IMR-90 (cell line): ENCODE data around the gene BUB1B. TPM values are rescaled to one million over a fixed set of nuclear protein-coding genes. Genes with fewer than 3 reads are reported as not detected.
"Not testable (repeated sequence)": the region's sequence is repeated elsewhere in the genome, so short reads cannot be mapped to it uniquely, and the experiment has no call there.

Experiments used
- ATAC-seq: fragments of 200-7000 bp; cut with Tn5 transposase; 2 replicates; pipeline ENCODE4 v1.9.1; 2020; ENCODE audit warnings: low read depth, mild to moderate bottlenecking, moderate library complexity
- BruUV-seq: library from RNA; stranded (reverse); fragments of 400-500 nt; replicated peaks from 2 replicates; lab custom pipeline; 2021; lab: Mats Ljungman, UMichigan
- CTCF ChIA-PET: fragments of 300-600 bp; formaldehyde crosslinking; extraction: SDS; loops from one replicate; lab custom pipeline; 2021; ENCODE audit warnings: antibody characterized with exemption; lab: Yijun Ruan, JAX
- POLR2A ChIA-PET: fragments of 300-600 bp; sonication (Branson Sonifier 250); formaldehyde crosslinking; loops from one replicate; lab custom pipeline; 2022; ENCODE audit warnings: antibody characterized with exemption; ENCODE audit not compliant: unreplicated experiment; lab: Charles Lee
- DNase-seq: peaks from one replicate; pipeline ENCODE4 v3.0.0; 2013
- H2AFZ ChIP-seq: replicated peaks from 2 replicates; pipeline ENCODE3; 2013; ENCODE audit warnings: low read length, mild to moderate bottlenecking; ENCODE audit not compliant: poor library complexity
- H2AK5ac ChIP-seq: 2 replicates; pipeline ENCODE4 v1.6.1; 2013; ENCODE audit warnings: low read depth, low read length, inconsistent platforms
- H2AK9ac ChIP-seq: replicated peaks from 2 replicates; pipeline ENCODE3; 2013; ENCODE audit warnings: mild to moderate bottlenecking, low read depth, low read length, moderate library complexity; ENCODE audit not compliant: poor library complexity
- H2BK120ac ChIP-seq: 2 replicates; pipeline ENCODE4 v1.6.1; 2013; ENCODE audit warnings: low read depth, low read length, inconsistent platforms
- H2BK15ac ChIP-seq: 3 replicates; pipeline ENCODE4 v1.6.1; 2013; ENCODE audit warnings: low read depth, low read length, inconsistent platforms
- H2BK20ac ChIP-seq: 2 replicates; pipeline ENCODE4 v1.6.1; 2013; ENCODE audit warnings: low read depth, mild to moderate bottlenecking, inconsistent platforms, low read length, moderate library complexity
- H2BK5ac ChIP-seq: 2 replicates; pipeline ENCODE4 v1.6.1; 2013; ENCODE audit warnings: mild to moderate bottlenecking, low read depth, low read length, inconsistent platforms; ENCODE audit not compliant: poor library complexity, severe bottlenecking
- H3K14ac ChIP-seq: replicated peaks from 2 replicates; pipeline ENCODE4 v1.6.1; 2013; ENCODE audit warnings: low read depth, low read length, inconsistent platforms
- H3K18ac ChIP-seq: 2 replicates; pipeline ENCODE4 v1.6.1; 2013; ENCODE audit warnings: low read depth, low read length, control low read depth
- H3K23ac ChIP-seq: 2 replicates; pipeline ENCODE4 v1.6.1; 2013; ENCODE audit warnings: low read depth, low read length, inconsistent platforms
- H3K27ac ChIP-seq: 2 replicates; pipeline ENCODE4 v1.5.1; 2013; ENCODE audit warnings: mild to moderate bottlenecking, control low read depth, low read length; ENCODE audit not compliant: insufficient read depth
- H3K27me3 ChIP-seq: 2 replicates; pipeline ENCODE4 v1.6.1; 2013; ENCODE audit warnings: low read length; ENCODE audit not compliant: control insufficient read depth, insufficient read depth
- H3K36me3 ChIP-seq: 2 replicates; pipeline ENCODE4 v1.6.1; 2013; ENCODE audit warnings: low read length, mixed read lengths; ENCODE audit not compliant: control insufficient read depth, insufficient read depth
- H3K4ac ChIP-seq: 2 replicates; pipeline ENCODE4 v1.6.1; 2013; ENCODE audit warnings: low read depth, low read length, inconsistent platforms
- H3K4me1 ChIP-seq: 2 replicates; pipeline ENCODE4 v1.6.1; 2013; ENCODE audit warnings: low read length, mixed read lengths; ENCODE audit not compliant: control insufficient read depth, insufficient read depth
- H3K4me2 ChIP-seq: 2 replicates; pipeline ENCODE4 v1.6.1; 2013; ENCODE audit warnings: low read depth, mild to moderate bottlenecking, control low read depth, low read length, moderate library complexity
- H3K4me3 ChIP-seq: 2 replicates; pipeline ENCODE4 v1.5.1; 2013; ENCODE audit warnings: low read depth, mild to moderate bottlenecking, control low read depth, low read length, moderate library complexity; ENCODE audit not compliant: insufficient read depth
- H3K56ac ChIP-seq: 2 replicates; pipeline ENCODE4 v1.6.1; 2013; ENCODE audit warnings: low read length, inconsistent platforms; ENCODE audit not compliant: insufficient read depth; ENCODE audit errors: extremely low read depth
- H3K79me1 ChIP-seq, 2 experiments: 2 replicates each; pipeline ENCODE4 v1.6.1; 2013; ENCODE audit warnings: low read length in 2 of 2, inconsistent platforms in 1 of 2, low read depth in 1 of 2
- H3K9ac ChIP-seq: 2 replicates; pipeline ENCODE4 v1.6.1; 2013; ENCODE audit warnings: low read depth, low read length, control low read depth
- H3K9me1 ChIP-seq: 2 replicates; pipeline ENCODE4 v1.6.1; 2013; ENCODE audit warnings: low read length, inconsistent platforms; ENCODE audit not compliant: insufficient read depth
- H3K9me3 ChIP-seq: 2 replicates; pipeline ENCODE4 v1.6.1; 2013; ENCODE audit warnings: low read length; ENCODE audit not compliant: control insufficient read depth, insufficient read depth
- H4K20me1 ChIP-seq: 2 replicates; pipeline ENCODE4 v1.6.1; 2013; ENCODE audit warnings: low read length, inconsistent platforms; ENCODE audit not compliant: insufficient read depth
- H4K5ac ChIP-seq: 2 replicates; pipeline ENCODE4 v1.6.1; 2013; ENCODE audit warnings: mild to moderate bottlenecking, low read depth, low read length, control low read depth
- H4K8ac ChIP-seq, 2 experiments: 2 replicates each; pipeline ENCODE4 v1.6.1; 2013; ENCODE audit warnings: low read depth in 2 of 2, low read length in 2 of 2, control low read depth in 1 of 2, inconsistent platforms in 1 of 2
- H4K91ac ChIP-seq: 2 replicates; pipeline ENCODE4 v1.6.1; 2013; ENCODE audit warnings: low read depth, low read length, inconsistent platforms; ENCODE audit not compliant: insufficient read depth
- WGBS, 2 experiments: methylation state at CpG; one replicate each; pipeline versions ENCODE4 v1.1.5 to v1.1.7; 2013; ENCODE audit warnings: missing lambda C conversion rate in 2 of 2; ENCODE audit not compliant: insufficient read length in 1 of 2; ENCODE audit errors: extremely low coverage in 2 of 2; 5-methylcytosine and 5-hydroxymethylcytosine counted together
- dilution Hi-C: fragments of 300-500 bp; cut with HindIII; formaldehyde crosslinking; loops from one replicate; pipeline ENCODE4 v1.14.3; 2018; ENCODE audit warnings: low sequenced_read_pairs; ENCODE audit not compliant: unreplicated experiment
- in situ Hi-C: fragments of 300-500 bp; cut with MboI; formaldehyde crosslinking; loops from 3 replicates; pipeline ENCODE4 v1.14.3; 2019; ENCODE audit warnings: low sequenced_read_pairs, inconsistent platforms, mixed read lengths
- intact Hi-C: fragments of 100-400 bp; cut with micrococcal nuclease; formaldehyde crosslinking; loops from 2 replicates; pipeline ENCODE4 v1.10.0; 2022
- polyA plus RNA-seq, 3 experiments: library from polyadenylated mRNA; depleted of rRNA; stranded (reverse); fragments of >200 nt; gene quantifications; 2 replicates each; pipeline ENCODE4 v1.2.3, GENCODE V29; 2012; ENCODE audit warnings: low replicate concordance in 1 of 3
- total RNA-seq: library from RNA; depleted of rRNA; stranded (reverse); fragments of >200 nt; gene quantifications from 2 replicates; pipeline ENCODE4 v1.2.3, GENCODE V29; 2012

Gene BUB1B
- total and polyA plus RNA-seq, 2 of the 4 experiments (the other 2 are of a cell fraction) = 15.6 to 24.7 TPM

DNA sequence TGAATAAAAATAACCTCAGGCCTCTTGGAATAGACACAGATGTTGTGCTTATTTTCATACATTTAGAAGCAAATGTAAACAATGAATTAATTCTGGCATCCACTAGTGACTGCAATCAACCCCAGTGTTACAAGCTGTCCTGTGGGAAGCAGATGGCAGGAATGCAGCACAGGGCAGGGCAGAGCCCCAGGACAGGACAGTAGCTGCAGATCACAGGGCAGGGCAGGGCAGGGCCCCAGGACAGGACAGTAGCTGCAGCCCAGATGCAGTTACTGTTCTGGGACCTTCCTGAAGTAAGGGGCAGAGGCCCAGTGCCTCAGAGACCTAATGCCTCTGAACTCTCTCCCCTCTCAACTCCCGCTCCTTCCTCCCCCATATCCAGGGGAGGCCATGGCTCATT is 37.9 kb upstream of the BUB1B start:
- intact Hi-C loops, H3K9ac ChIP-seq, CTCF ChIA-PET, H3K9me3 ChIP-seq, H2BK20ac ChIP-seq, H4K91ac ChIP-seq, H2AK5ac ChIP-seq, in situ Hi-C loops, H2BK5ac ChIP-seq, H2BK15ac ChIP-seq, DNase-seq, H3K14ac ChIP-seq, BruUV-seq, H3K23ac ChIP-seq, H3K9me1 ChIP-seq, H3K36me3 ChIP-seq, H4K8ac ChIP-seq, POLR2A ChIA-PET, H3K4ac ChIP-seq, H2AK9ac ChIP-seq, H3K4me1 ChIP-seq, H2AFZ ChIP-seq, H3K4me2 ChIP-seq, dilution Hi-C loops, H3K79me1 ChIP-seq, H2BK120ac ChIP-seq, H3K56ac ChIP-seq, H3K4me3 ChIP-seq, H4K20me1 ChIP-seq, H3K27ac ChIP-seq, H3K18ac ChIP-seq, H4K5ac ChIP-seq: not testable (repeated sequence)
- H3K27me3 ChIP-seq = peaks cover 16% of the 10 kb centered on the region
- peak; percentile 44 for ATAC-seq
- no CpG with 5 or more reads among the region's 1 CpG for WGBS, 2 experiments

GRCh38 chr15:40123863-40124262 is 37.0 kb upstream of the BUB1B start:
- H3K56ac ChIP-seq, H3K4me3 ChIP-seq, H4K91ac ChIP-seq, in situ Hi-C loops, H3K18ac ChIP-seq, H4K8ac ChIP-seq, H3K23ac ChIP-seq, H2AK9ac ChIP-seq, BruUV-seq, H4K5ac ChIP-seq, CTCF ChIA-PET, H3K9ac ChIP-seq, POLR2A ChIA-PET, H2AK5ac ChIP-seq, H2BK120ac ChIP-seq, DNase-seq, H2BK15ac ChIP-seq, H2BK20ac ChIP-seq, H3K4ac ChIP-seq, H2AFZ ChIP-seq, H3K4me2 ChIP-seq, H3K9me3 ChIP-seq, H4K20me1 ChIP-seq, H3K36me3 ChIP-seq, H3K9me1 ChIP-seq, H2BK5ac ChIP-seq, H3K4me1 ChIP-seq, H3K79me1 ChIP-seq, H3K27ac ChIP-seq, ATAC-seq, H3K14ac ChIP-seq, dilution Hi-C loops, intact Hi-C loops: not testable (repeated sequence)
- peaks cover 14% of the 10 kb centered on the region for H3K27me3 ChIP-seq
- WGBS, 2 experiments = no CpG with 5 or more reads among the region's 5 CpGs
